K562 (cell line): ENCODE measurements around the gene ITGAD. TPM values are rescaled to one million over a fixed set of nuclear protein-coding genes. Genes with fewer than 3 reads are reported as not detected.
A peak's percentile ranks its signal among the peaks of the same experiment; 100 is the strongest.

ENCODE experiments used
- REST ChIP-seq, 2 experiments: fragments of 450-650 bp; formaldehyde crosslinking in 1 of 2; IDR thresholded peaks; 2 replicates each; pipeline versions ENCODE4 v1.4.0 to v1.6.1; 2014 to 2020; ENCODE audit warnings: mild to moderate bottlenecking in 2 of 2, borderline replicate concordance in 1 of 2, low read depth in 1 of 2
- polyA plus RNA-seq, 8 experiments: library from polyadenylated mRNA; depleted of rRNA in 4 of 8; stranded (reverse) in 5 of 8; unstranded in 3 of 8; fragments of >200 nt; fragmentation: Nextera tagmentation in 2 of 8; fragmentation: Illumina TruSeq in 1 of 8; extraction: Ambion mirVana in 2 of 8; extraction: Trizol in 1 of 8; gene quantifications; 2 replicates each; pipeline versions ENCODE4 v1.2.1 to v1.2.3, GENCODE V29; 2011 to 2014; ENCODE audit warnings: inconsistent platforms in 1 of 8, missing spikeins in 1 of 8
- total RNA-seq, 7 experiments: library from RNA; depleted of rRNA in 6 of 7; stranded (reverse); fragments of >200 nt in 6 of 7; fragmentation: Illumina TruSeq in 2 of 7; extraction: Trizol in 2 of 7; gene quantifications; 2 replicates each; pipeline versions ENCODE4 v1.2.1 to v1.2.3, GENCODE V29; 2011 to 2021; ENCODE audit warnings: low replicate concordance in 1 of 7

ITGAD gene
- total and polyA plus RNA-seq, 9 of the 15 experiments (the other 6 are each of a cell fraction or from before 2014, with no cell fraction given) = not detected

GRCh38 chr16:31455601-31456314 is 62.6 kb downstream of the ITGAD start (continued):
- TF ChIP-seq REST (IDR thresholded peaks at IDR 0.05; ENCODE audit: borderline replicate concordance) (peak; percentile 41; the same call in 1 of the 2 replicates), REST (CRISPR knock-in tag; IDR thresholded peaks at IDR 0.05; ENCODE audit: low read depth) (no peak)
